BE2C (cell line): Measurements from ENCODE around the gene GUF1.

Experiments
- DNase-seq: peaks from one replicate; pipeline ENCODE4 v3.0.0-alpha.2; 2020
- H3K27me3 ChIP-seq: fragments of 250-450 bp; sonication (Bioruptor Pico); 2 replicates; pipeline ENCODE4 v1.5.1; 2020; ENCODE audit warnings: mild to moderate bottlenecking
- H3K36me3 ChIP-seq: fragments of 250-450 bp; sonication (Bioruptor Pico); 2 replicates; pipeline ENCODE4 v1.5.1; 2020; ENCODE audit warnings: mild to moderate bottlenecking
- H3K4me1 ChIP-seq: fragments of 250-450 bp; sonication (Bioruptor Pico); 2 replicates; pipeline ENCODE4 v1.5.1; 2020
- H3K4me3 ChIP-seq: 2 replicates; pipeline ENCODE4 v1.5.1; 2011; ENCODE audit warnings: low read depth, low read length
- H3K9me3 ChIP-seq: fragments of 250-450 bp; sonication (Bioruptor Pico); 2 replicates; pipeline ENCODE4 v1.5.1; 2020
- CTCF ChIP-seq: IDR thresholded peaks from 2 replicates; pipeline ENCODE4 v1.5.1; 2012; ENCODE audit warnings: mild to moderate bottlenecking, low read depth, low read length

GUF1 gene

GRCh38 chr4:44684648-44685047 is 6.4 kb downstream of the GUF1 start:
- no peak for TF ChIP-seq CTCF
- no peak for DNase-seq
- H3K4me1 ChIP-seq, result no peaks in the 10 kb centered on the region
- no peaks in the 10 kb centered on the region for H3K27me3 ChIP-seq
- H3K4me3 ChIP-seq, result no peak overlapping the region
- H3K36me3 ChIP-seq, result peaks cover 48% of the 10 kb centered on the region
- H3K9me3 ChIP-seq, result no peaks in the 10 kb centered on the region

GRCh38 chr4:44700427-44700826 is 22.2 kb downstream of the GUF1 start:
- DNase-seq, result no peak
- Histone ChIP-seq H3K4me1 (peaks cover 7% of the 10 kb centered on the region; the same call in 1 of the 2 replicates), H3K27me3 (no peaks in the 10 kb centered on the region), H3K36me3 (peaks cover 51% of the 10 kb centered on the region), H3K9me3 (no peaks in the 10 kb centered on the region), H3K4me3 (no peak overlapping the region)
- TF ChIP-seq CTCF, result no peak

GRCh38 chr4:44701037-44701436 is 22.8 kb downstream of the GUF1 start:
- DNase-seq, result no peak
- no peak overlapping the region for H3K4me3 ChIP-seq
- TF ChIP-seq CTCF, result no peak
- no peaks in the 10 kb centered on the region for H3K27me3 ChIP-seq
- no peaks in the 10 kb centered on the region for H3K9me3 ChIP-seq
- H3K4me1 ChIP-seq, result peaks cover 9% of the 10 kb centered on the region; the same call in 1 of the 2 replicates
- peaks cover 45% of the 10 kb centered on the region for H3K36me3 ChIP-seq

GRCh38 chr4:44704673-44705072 is 26.5 kb downstream of the GUF1 start:
- no peak for DNase-seq
- no peak overlapping the region for H3K4me3 ChIP-seq
- H3K27me3 ChIP-seq, result no peaks in the 10 kb centered on the region
- H3K9me3 ChIP-seq, result no peaks in the 10 kb centered on the region
- H3K36me3 ChIP-seq, result peaks cover 19% of the 10 kb centered on the region
- no peak for TF ChIP-seq CTCF
- H3K4me1 ChIP-seq, result peaks cover 6% of the 10 kb centered on the region; the same call in 1 of the 2 replicates

- peaks cover 7% of the 10 kb centered on the region for H3K36me3 ChIP-seq
- H3K4me3 ChIP-seq, result no peak overlapping the region
- DNase-seq, result no peak
- H3K27me3 ChIP-seq, result no peaks in the 10 kb centered on the region
- H3K9me3 ChIP-seq, result no peaks in the 10 kb centered on the region
- H3K4me1 ChIP-seq, result no peaks in the 10 kb centered on the region
- no peak for TF ChIP-seq CTCF
Measured at GRCh38 chr4:44713125-44713524, 34.9 kb downstream of the GUF1 start.

- TF ChIP-seq CTCF, result no peak
Measured at GRCh38 chr4:44716597-44716996, 38.4 kb downstream of the GUF1 start.

More at GRCh38 chr4:44716597-44716996, 38.4 kb downstream of the GUF1 start:
- H3K27me3 ChIP-seq, result no peaks in the 10 kb centered on the region
- H3K36me3 ChIP-seq, result peaks cover 7% of the 10 kb centered on the region
- H3K9me3 ChIP-seq, result no peaks in the 10 kb centered on the region
- H3K4me3 ChIP-seq, result no peak overlapping the region
- no peak for DNase-seq
- peaks cover 3% of the 10 kb centered on the region; the same call in 1 of the 2 replicates for H3K4me1 ChIP-seq
